T-helper 22 cell (primary cell): Measurements from ENCODE around the gene FOXL1.
"Not testable (repeated sequence)": the region's sequence is repeated elsewhere in the genome, so short reads cannot be mapped to it uniquely, and the experiment has no call there.

Experiments
- DNase-seq: peaks from one replicate; pipeline ENCODE4 v3.0.0-alpha.2; 2020; ENCODE audit warnings: low read depth

The FOXL1 gene

DNA sequence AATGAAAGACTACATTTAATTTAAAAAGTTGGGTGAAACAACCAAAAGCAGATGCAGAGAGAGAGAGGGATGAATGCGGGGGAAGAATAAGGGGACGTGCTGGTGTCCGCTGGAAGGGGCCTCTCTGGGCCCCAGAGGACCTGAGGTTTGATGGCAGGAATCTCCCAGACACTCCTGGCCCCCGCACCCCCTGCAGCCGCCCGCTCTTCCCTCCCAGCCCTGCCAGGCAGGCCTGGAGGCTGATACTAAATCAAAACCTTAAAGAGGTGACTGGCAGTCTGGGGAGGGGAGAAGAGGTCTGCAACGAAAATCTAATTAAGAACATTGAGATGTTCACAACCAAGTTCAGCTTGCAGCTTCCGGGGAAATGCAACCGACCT is 2.4 kb downstream of the FOXL1 start:
- no peak for DNase-seq

DNA sequence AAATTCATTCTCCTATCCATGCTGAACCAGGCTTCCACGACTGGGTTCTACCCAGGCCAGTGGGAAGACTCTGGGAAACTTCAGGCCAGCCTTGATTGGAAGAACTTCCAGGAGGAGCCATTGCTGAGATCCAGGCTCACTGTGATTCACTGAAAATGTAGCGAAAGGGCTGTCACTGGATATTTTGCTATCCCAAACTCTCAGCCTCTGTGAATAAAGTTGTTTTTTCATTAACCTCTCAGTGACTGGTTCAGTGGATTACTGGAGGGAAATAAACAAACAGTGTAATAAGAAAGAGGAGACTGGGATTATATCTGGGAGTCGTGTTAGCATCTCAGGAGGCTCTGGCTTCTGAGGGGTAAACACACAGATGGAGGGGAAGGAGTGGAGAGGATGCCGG is 3.1 kb downstream of the FOXL1 start:
- no peak for DNase-seq

DNA sequence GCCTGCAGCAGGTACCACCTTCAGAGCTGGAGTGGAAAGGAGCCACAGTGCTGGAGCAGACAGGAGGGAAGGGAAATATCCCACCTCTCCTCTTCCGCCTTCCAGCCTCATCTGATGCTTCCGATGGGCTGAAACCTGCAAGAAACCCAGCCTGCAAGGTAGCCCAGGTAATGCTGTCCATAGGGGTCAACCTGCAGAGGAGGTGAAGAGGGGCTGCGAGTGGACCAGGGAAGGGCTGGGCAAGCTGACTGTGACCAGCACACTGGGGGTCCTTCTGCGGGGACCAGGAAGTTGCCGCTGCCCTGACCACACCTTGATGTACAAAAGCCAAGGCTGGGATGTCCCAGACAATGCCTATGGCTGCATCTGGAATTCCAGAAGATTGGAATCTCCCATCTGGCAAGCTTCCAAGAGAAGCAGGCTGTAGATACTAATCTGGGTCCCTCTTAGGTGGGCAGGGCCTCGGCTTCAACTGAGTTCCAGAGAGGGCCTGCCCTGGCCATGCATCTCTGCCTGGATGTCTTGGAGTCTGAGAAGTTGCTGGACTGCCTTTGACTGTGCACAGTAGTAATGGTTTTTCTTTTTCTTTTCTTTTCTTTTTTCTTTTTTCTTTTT is 5.8 kb downstream of the FOXL1 start:
- DNase-seq, result no peak

DNA sequence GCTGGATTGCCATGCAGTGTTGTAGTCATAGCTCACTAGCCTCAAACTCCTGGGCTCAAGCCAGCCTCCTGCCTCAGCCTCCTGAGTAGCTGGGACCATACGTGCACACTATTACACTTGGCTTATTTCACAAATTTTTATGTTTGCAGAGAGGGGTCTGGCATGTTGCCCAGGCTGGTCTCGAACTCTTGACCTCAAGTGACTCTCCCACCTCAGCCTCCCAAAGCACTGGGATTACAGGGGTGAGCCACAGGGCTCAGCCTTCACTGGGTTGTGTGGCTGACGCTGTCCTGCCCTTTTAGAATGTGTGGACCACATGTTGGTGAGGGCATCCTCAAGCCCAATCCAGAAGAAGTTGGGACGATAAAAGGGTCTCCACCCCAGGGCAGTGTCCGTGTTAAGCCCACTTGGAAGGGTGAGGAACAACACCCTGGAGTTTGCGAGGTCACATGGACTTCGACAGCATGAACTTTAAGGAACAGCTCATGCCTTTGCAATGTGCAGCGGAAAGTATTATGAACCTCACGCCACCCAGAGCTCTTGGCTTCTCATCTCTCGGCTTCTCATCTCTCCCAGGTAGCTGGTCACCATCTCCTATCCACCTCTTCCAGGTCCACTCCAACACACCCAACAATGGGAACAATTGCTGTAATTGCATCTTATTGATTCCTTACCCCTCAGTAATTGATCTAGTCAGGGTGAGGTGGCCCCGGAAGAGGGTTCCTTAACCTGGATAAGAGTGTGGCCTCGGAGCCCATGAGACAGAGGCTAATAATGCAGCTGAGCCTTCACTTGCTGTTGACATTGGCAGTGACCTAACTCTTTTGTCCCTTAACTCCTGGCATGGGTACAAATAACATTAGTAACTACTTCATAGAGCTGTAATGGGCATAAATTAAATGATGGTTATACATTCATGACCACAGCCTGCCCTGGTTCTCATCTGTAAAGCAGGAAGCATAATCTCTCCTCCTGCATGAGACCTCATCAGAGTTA is 6.7 kb downstream of the FOXL1 start:
- DNase-seq, result no peak

DNA sequence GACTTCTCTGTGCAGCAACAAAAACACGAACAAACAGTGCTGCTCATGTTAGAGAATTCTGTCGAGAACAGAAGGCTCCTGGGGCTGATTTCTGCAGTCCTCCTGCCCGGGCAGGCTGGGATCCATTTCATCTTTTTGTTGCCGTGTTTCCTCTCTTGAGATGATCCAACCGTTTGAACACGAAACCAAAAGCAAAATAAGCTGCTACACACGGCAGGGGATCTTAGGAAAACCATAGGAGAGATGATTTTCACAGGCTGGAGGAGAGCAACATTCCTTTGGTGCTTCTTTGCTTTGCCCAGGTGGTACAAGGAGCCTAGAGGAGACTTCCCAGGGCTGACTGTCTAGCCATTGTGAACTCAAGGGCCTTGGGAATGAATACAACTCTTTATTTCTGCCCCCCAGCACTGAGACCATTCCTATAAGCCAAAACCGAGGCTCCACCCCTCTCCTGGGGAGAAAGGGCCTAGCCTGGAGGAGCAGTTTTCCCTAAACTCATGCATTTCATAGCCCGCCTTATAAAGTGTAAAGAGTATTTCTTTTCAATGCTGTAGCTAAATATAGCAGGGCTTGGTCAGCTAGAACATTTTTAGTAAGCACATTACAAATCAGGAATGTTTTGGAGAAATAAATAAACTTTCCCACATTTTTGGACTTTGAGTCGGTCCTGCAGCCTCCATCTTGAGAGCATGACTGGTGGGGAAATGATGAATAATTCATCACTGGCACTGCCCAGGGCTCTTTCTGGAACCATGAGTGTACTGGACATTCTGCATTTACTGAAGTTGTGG is 7.7 kb downstream of the FOXL1 start:
- DNase-seq, result no peak

DNA sequence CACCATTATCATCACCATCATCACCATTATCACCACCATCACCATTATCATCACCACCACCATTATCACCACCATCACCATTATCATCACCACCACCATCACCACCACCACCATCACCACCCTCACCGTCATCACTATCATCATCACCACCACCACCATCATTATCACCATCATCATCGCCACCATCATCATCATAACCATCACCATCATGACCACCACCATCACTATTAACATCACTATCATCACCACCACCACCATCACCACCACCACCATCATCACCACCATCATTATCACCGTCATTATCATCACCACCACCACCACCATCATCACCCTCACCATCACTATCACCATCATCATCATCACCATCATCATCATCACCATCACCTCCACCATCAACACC is 9.1 kb downstream of the FOXL1 start:
- no peak for DNase-seq

DNA sequence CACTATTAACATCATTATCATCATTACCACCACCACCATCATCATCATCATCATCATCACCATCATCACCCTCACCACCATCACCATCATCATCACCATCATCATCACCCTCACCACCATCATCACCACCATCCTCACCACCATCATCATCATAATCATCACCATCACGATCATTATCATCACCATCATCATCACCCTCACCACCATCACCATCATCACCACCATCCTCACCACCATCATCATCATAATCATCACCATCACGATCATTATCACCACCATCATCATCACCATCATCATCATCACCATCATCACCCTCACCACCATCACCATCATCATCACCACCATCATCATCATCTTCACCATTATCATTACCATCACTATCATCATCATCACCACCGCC is 9.6 kb downstream of the FOXL1 start:
- not testable (repeated sequence) for DNase-seq

DNA sequence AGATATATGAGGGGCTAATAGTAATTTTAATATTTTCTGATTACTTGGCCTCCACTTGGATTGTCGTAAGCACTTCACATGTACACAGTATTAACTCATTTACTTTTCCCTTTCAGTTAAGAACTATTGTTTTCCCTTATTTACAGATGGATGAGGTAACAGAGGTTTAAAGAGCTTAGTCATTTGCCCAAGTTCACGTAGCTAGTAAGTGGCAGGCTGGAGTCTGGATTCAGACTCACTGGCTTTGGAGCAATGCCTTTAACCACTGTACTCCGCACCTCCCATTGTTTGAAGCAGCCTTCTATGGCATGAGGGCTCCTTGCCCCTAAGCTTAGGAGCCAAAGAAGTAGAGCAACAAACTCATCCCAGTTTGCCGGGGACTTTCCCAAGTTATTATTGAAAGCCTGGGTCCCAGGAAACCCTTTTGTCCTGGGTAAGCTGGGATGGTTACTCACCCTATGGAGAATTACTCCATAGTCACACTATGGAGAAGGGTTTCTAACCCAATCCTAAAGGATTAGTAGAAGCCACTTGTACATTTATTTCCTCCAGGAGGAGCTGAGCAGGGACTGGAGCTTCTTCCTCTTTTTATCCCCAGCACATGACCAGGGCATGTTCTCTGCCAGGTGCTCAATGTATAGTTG is 12.3 kb downstream of the FOXL1 start:
- DNase-seq, result no peak

DNA sequence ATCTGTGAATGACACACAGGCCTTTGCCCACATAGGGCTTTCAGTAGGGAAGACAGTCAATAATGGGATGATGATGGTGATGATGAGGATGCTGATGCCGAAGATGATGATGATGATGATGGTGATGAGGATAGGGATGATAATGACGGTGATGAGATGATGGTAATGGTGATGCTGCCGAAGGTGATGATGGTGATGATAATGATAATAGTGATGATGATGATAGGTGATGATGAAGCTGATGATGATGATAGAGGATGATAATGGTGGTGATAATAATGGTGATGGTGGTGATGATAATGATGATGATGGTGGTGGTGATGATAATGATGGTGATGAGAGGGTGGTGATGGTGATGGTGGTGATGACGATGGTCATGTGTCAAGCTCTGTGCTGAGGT is 12.9 kb downstream of the FOXL1 start:
- DNase-seq, result no peak

DNA sequence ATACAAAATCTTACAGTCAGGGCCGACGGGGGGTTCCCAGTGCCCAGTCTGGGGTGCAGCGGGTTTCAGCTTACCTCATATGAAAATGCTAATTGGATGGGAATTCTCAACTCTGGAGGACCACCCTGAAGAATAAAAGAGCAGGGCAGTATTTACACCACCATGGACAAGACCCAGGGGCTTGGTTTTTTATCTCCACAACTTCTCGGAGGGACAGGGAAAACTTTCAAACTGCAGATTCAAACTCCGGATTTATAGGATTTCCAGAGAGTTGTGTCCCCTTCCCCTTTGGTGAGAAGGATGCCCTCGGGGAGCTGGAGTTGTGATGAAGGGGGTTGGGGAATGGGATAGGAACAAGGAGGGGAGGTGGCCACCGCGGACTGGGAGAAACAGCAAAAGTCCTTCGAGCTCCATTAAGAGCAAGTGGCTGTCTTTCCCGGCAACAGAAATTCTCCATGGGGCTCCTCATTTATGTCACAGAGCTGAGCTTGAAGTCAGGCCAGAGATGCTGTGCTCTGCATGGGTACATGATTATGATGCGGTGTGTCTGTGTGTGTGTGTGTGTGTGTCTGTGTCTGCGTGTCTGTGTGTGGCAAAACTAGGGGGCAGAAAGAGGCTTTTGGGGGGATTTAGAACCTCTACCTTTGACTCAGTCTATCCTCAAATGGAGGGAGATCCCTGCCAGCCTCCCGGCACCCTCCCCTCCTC is 15.7 kb downstream of the FOXL1 start:
- DNase-seq, result no peak

DNA sequence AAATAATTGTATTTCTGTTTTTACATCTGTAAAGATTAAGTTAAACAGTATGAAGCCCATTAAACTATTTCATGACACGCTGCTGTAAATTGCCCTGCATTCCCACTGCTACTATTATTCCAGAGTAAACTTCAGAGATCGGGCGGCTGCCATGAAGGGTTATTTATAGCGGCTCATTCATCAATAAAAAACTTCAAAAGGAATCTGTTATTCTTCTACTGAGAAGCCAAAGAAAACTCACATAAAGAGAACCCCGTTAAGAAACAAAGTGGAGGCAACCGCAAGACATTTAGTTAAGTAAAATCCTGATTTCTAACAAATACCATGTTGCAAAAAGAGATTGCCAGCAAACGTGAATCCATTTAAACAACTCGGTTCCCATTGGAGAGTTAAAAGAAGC is 16.4 kb downstream of the FOXL1 start:
- no peak for DNase-seq

DNA sequence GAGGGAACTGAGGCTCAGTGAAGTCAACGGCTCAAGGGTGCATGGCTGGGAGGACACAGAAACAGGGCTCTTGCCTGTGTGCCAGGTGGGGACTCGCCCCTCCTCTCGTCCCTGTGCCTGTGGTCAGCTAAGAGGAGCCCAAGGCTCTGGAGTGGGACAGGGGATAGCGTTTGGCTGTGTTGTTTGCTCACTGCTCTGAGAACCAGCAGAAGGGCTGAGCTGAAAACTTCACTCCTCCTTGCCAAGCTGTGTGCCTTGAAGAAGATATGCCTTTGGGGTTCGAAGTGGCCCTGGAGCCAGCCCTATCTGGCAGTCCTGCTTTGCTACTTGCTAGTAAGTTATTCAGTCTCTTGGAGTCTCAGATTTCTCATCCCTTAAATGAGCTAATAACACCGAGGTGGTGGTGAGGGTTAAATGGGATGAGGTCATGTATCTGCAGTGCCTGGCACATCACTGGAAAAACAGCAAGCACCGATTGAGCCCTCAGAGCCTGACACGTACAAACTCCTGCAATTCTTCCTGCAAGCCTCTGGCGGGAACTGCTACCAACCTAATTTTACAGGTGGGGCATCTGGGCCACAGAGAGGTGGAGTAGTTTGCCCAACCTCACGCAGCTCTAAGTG is 17.7 kb downstream of the FOXL1 start:
- no peak for DNase-seq

DNA sequence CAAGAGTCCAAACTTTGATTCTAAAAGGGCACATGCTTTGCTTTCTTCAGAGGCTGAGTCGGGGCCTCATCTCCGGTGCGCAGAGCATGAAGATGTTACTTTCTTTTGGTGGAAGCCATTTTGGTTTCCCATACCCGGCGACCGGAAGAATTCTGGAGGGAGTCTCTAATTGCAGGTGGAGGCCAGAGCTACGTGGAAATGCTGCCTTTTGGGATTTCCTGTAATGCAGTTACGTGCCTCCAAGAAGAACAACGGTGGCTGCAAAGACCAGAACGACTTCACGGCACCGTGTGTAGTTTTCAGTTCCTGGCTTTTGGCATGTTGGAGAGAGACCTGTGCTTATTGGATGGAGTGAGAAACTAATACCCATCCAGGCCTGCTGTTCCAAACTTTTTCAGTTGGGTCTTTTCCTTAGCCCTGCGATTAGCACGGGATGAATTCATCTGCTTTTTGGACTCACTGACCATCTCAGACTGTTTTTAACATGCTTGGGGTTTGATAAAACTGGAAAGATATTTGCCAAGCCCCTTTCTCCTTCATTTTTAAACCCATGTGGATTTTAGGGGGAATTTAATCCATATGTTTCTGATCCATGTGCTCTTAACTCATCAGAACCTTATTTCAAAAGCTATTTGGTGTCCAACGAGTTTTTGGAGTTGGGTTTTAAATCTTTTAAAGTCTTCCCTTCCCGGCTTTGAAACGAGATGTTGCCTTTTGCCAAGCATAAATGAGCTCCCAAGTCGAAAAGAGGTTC is 19.0 kb downstream of the FOXL1 start:
- DNase-seq, result no peak

DNA sequence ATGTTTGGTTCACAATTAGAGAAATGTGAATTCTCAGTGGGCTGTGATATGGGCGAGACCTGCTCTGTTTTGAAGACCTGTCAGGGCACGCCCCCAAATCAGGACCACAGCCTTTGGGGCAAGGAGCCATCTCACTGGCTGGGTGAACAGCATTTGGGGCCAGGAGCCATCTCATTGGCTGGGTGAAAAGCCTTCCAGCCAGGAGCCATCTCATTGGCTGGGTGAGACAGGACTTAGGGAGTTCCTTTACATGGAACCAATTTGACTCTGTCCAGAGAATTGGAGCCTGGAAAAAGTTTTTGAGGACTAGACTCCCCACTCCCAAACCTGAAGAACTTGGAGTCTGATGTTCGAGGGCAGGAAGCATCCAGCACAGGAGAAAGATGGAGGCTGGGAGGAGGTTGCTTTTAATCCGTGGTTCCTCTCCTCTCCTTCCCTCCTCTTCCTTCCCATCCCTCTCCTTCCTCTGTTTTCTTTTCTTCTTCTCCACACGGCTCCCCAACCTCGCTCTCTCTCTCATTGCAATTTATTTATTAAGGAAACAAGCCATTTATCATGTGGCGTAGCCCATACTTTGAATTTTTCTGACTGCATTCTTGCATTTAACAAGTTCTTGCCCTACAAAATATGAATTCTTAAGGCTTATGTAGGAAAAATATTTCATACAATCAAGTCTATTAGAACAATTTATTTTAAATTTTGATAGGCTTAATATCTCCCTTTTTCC is 19.7 kb downstream of the FOXL1 start:
- DNase-seq, result no peak

DNA sequence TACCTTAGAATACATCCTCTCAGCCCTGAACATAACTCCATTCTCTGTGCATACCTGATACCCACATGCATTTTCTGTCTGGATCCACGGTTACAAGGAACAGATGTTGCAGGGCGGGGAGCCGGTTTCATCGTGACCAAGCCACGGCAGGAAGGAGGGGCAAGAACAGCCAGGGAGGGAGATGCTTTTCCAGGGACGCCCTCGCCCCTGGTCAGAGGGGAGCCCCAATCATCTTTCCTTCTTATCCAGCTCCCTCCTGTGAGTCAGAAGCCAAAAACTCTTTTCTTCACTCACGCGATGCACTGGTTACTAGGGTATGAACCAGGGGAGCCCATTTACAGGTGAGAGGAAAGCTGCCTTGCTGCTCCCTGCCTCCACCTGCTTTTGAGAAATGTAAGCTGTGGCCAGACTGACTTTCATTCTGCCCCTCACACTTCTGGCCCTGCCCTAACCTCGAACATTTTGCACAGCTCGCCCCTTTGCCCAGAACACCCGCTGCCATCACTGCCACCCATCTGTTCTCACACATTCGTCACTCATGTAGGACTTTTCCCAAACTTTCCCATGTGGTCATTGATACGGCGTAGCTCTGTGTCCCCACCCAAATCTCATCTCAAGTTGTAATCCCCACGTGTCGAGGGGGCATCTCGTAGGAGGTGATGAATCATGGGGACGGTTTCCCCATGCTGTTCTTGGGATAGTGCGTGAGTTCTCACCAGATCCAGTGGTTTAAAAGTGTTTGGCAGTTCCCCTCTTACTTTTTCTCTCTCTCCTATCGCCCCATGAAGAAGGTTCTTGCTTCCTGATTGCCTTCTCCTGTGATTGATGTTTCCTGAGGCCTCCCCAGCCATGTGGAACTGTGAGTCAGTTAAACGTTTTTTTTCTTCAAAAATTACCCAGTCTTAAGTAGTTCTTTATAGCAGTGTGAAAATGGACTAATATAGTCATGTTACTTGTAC is 20.5 kb downstream of the FOXL1 start:
- no peak for DNase-seq

DNA sequence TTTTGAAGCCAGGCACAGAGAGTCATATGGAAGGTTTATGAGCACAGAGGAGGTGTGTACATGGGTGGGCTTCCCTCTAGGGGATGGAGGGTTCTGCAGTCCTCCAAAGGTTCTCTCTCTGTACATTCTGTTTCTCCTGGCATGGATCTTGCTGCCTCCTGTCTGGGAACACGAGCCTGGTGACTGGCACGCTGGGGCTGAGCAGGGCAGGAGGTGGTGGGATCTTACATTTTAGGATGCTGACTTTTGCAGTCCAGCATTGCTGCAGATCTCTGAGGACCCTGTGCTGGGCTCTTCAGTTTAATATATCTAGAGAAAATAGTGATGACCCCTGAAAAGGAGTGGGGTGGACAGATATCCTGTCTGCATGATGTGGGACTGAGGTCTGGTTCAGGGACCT is 23.0 kb downstream of the FOXL1 start:
- DNase-seq, result no peak

DNA sequence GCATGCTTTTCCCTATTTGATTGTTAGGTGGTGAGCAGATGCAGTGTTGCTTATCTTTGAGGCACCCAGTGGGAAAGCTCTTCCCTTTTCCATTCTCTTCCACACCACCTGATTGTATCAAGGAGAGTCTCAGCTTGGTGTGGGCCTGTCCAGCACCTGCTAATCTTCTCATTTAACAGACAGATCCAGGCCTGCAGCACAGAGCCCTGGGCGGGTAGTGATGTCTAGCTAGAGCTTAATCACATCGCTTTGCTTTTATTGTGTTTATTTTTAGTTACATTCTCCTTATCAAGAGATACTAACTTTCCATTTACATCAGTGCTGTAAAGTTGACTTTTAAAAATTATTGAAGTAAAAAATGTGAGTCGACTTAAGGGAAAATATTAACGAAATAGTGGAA is 24.2 kb downstream of the FOXL1 start:
- no peak for DNase-seq

DNA sequence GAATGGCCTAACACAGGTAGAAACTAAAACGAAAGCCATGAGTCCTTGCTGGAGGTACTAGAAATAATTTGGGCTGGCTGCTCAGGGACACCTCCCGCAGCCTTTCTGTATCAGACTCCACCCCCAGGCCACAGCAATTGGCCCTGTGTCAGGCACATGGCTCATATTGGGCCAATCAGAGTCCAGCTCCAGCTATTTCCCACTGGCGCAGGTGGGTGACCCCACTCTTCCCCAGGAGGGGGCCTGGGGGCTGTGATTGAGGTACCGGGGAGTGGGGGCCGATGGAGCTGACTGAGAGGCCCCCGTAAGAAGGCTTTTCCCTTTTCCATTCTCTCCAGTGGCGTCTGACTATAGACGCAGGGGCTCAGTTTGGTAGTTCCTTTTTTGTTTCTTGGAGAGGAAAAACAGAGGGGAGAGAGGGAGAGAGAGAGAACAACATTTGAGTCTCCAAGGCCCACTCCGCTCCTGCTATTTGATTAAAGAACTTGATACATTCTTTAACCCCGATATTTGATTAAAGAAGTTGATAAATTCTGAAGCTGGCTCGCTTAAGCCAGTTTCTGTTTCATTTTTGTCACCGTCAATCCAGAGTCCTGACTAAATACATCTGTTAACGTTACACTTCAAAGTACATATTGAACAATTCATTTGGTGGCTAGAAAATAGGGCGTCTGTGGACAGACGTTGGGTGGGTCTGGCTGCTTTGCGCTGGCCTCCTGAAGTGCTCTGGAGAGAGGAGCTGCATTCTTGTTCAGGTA is 26.3 kb downstream of the FOXL1 start:
- DNase-seq, result peak; percentile 18
